ENCODE results near the gene HMCN1.

Gene HMCN1

GRCh38 chr1:186026946-186027345 lies 292.8 kb downstream of the HMCN1 start:
- H3K9me3 ChIP-seq (ENCODE audit: control insufficient read depth, low read length) = no peaks in the 10 kb centered on the region
- no peaks in the 10 kb centered on the region for H3K36me3 ChIP-seq (ENCODE audit: control insufficient read depth, insufficient read depth, low read length)
- no peak overlapping the region for H3K9ac ChIP-seq (ENCODE audit: low read length)
- H3K27me3 ChIP-seq (ENCODE audit: control insufficient read depth, insufficient read depth, low read length) = no peaks in the 10 kb centered on the region
- no peaks in the 10 kb centered on the region for H3K4me1 ChIP-seq (ENCODE audit: control insufficient read depth, insufficient read depth, low read length)
- no peak overlapping the region for H3K4me3 ChIP-seq (ENCODE audit: low read length)

DNA sequence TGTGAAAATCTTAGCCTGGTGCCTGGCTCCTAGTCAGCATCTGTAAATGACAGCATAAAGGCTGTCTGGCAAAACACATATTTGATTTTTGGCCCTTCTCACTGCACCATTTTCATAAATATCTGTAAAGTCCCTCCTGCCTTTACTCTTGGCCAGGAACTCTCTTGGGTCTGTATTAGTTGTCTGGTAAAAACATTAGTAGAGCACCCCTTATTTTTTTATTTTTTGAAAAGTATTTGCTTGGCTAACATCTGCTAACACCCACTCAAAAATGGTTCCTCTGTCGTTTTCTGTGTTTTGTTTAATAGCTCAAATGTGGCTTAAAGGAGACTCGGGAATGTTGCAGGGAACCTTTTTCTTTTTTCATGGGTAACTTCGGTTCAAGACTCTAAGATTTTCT lies 293.4 kb downstream of the HMCN1 start:
- no peaks in the 10 kb centered on the region for H3K27me3 ChIP-seq (ENCODE audit: control insufficient read depth, insufficient read depth, low read length)
- H3K9ac ChIP-seq (ENCODE audit: low read length) = no peak overlapping the region
- H3K4me3 ChIP-seq (ENCODE audit: low read length) = no peak overlapping the region
- no peaks in the 10 kb centered on the region for H3K4me1 ChIP-seq (ENCODE audit: control insufficient read depth, insufficient read depth, low read length)
- H3K9me3 ChIP-seq (ENCODE audit: control insufficient read depth, low read length) = no peaks in the 10 kb centered on the region
- no peaks in the 10 kb centered on the region for H3K36me3 ChIP-seq (ENCODE audit: control insufficient read depth, insufficient read depth, low read length)

GRCh38 chr1:186030453-186030852 lies 296.3 kb downstream of the HMCN1 start:
- no peaks in the 10 kb centered on the region for H3K4me1 ChIP-seq (ENCODE audit: control insufficient read depth, insufficient read depth, low read length)
- H3K27me3 ChIP-seq (ENCODE audit: control insufficient read depth, insufficient read depth, low read length) = no peaks in the 10 kb centered on the region
- H3K9me3 ChIP-seq (ENCODE audit: control insufficient read depth, low read length) = no peaks in the 10 kb centered on the region
- no peaks in the 10 kb centered on the region for H3K36me3 ChIP-seq (ENCODE audit: control insufficient read depth, insufficient read depth, low read length)
- H3K9ac ChIP-seq (ENCODE audit: low read length) = no peak overlapping the region
- H3K4me3 ChIP-seq (ENCODE audit: low read length) = no peak overlapping the region

DNA sequence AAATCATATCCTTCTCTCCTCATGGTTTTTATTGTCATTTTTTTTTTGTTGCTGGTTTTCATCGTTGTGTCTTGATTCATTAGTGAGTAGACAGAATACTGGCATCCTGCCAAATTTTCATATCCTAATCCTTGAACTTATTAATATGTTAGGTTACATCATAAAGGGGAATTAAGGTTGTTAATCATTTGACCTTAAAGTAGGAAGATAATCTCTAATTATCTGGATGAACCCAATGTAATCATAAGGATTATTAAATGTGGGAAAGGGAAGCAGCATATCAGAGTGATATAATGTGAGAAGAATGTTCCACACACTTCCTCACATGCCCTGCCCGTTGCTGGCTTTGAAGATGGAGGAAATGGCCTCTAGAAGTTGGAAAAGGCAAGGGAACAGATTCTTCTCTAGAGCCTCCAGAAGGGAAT lies 299.7 kb downstream of the HMCN1 start:
- no peaks in the 10 kb centered on the region for H3K9me3 ChIP-seq (ENCODE audit: control insufficient read depth, low read length)
- H3K9ac ChIP-seq (ENCODE audit: low read length) = no peak overlapping the region
- H3K27me3 ChIP-seq (ENCODE audit: control insufficient read depth, insufficient read depth, low read length) = no peaks in the 10 kb centered on the region

GRCh38 chr1:186042230-186042629 lies 308.0 kb downstream of the HMCN1 start:
- Histone ChIP-seq H3K27me3 (ENCODE audit: control insufficient read depth, insufficient read depth, low read length) (no peaks in the 10 kb centered on the region), H3K9me3 (ENCODE audit: control insufficient read depth, low read length) (no peaks in the 10 kb centered on the region), H3K36me3 (ENCODE audit: control insufficient read depth, insufficient read depth, low read length) (no peaks in the 10 kb centered on the region), H3K4me3 (ENCODE audit: low read length) (no peak overlapping the region), H3K9ac (ENCODE audit: low read length) (no peak overlapping the region), H3K4me1 (ENCODE audit: control insufficient read depth, insufficient read depth, low read length) (no peaks in the 10 kb centered on the region)

More for the DNA sequence above, 299.7 kb downstream of the HMCN1 start:
- no peaks in the 10 kb centered on the region for H3K36me3 ChIP-seq (ENCODE audit: control insufficient read depth, insufficient read depth, low read length)
- no peaks in the 10 kb centered on the region for H3K4me1 ChIP-seq (ENCODE audit: control insufficient read depth, insufficient read depth, low read length)
- no peak overlapping the region for H3K4me3 ChIP-seq (ENCODE audit: low read length)

DNA sequence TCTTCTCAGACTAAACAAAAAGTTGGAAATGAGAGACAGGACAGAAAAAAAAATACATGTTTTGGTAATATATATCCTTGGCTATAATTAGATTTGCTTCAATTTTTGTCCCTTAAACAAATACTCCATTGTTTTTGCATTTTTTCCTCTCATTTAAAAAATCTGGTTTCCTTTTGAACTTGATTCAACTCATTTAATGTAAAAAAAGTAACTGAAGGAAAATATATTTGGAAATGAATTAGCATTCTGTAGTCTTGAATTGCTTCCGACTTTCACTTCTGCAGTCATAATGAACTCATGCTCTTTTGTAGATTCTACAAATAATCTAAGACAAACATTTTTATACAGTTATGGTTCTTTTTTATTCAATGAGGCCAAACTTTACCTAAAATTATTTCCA lies 309.1 kb downstream of the HMCN1 start:
- Histone ChIP-seq H3K4me3 (ENCODE audit: low read length) (no peak overlapping the region), H3K36me3 (ENCODE audit: control insufficient read depth, insufficient read depth, low read length) (no peaks in the 10 kb centered on the region), H3K9me3 (ENCODE audit: control insufficient read depth, low read length) (no peaks in the 10 kb centered on the region), H3K27me3 (ENCODE audit: control insufficient read depth, insufficient read depth, low read length) (no peaks in the 10 kb centered on the region), H3K4me1 (ENCODE audit: control insufficient read depth, insufficient read depth, low read length) (no peaks in the 10 kb centered on the region), H3K9ac (ENCODE audit: low read length) (no peak overlapping the region)

DNA sequence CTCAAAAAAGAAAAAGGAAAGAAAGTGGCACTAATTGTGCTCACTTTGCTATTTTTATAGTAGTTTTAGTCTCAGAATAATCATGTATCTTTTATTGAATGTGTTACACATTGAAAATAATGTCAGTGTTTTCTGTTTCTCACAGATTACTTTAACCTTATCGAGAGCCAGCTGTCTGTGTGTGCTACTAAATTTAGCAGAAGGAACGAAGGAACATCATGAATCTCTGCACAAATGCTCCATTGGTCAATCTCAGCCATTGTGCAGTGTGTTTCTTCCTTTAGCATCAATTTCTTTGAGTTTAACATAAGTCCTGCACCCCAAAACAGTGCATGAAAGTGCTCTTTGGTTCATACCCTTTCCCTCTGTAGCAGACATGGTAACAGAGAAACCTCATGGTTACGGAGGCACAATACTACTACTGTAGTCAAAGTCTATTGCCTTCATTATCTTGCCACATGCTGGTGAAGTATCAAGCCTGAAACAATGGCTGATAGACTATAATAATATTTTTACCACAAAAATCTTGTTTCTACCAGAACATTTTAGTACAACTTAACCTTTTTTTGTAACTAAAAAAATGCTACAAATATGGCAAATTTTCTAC lies 310.0 kb downstream of the HMCN1 start:
- no peaks in the 10 kb centered on the region for H3K27me3 ChIP-seq (ENCODE audit: control insufficient read depth, insufficient read depth, low read length)
- no peaks in the 10 kb centered on the region for H3K4me1 ChIP-seq (ENCODE audit: control insufficient read depth, insufficient read depth, low read length)
- no peaks in the 10 kb centered on the region for H3K36me3 ChIP-seq (ENCODE audit: control insufficient read depth, insufficient read depth, low read length)
- H3K9me3 ChIP-seq (ENCODE audit: control insufficient read depth, low read length) = no peaks in the 10 kb centered on the region
- H3K9ac ChIP-seq (ENCODE audit: low read length) = no peak overlapping the region
- H3K4me3 ChIP-seq (ENCODE audit: low read length) = no peak overlapping the region

DNA sequence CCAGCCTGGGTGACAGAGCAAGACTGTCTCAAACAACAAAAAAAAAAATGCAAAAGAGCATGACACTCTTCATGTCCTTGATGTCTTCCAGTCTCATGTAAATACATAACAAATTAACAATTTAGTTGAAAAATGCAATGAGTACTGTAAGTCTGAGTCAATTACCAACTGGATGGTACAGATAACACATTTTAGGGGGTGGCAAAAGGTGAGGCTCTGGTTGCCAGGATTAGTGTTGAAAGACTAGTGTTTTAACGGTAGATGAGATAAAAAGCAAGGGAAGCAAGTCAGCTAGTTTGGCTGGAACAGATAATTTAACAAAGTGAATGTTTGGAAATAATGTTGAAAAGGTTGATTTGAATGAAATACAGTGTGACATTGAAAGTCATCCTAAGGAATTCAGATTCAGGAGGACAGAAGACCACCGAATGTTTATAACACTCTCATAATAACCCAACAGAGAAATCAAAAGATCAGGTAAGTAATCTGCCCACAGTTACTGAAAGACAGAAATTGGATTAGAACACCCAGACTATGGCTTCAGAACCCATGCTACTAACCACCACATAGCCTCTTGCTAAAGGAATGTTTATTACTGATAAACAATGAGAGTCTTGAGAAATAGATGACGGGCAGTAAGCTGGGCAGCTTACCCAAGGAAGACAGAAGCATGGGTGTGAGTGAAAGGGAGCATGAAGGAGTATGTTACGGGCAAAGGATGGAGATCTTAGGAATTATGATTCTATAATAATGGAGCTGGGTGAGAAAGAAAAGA lies 312.4 kb downstream of the HMCN1 start:
- H3K36me3 ChIP-seq (ENCODE audit: control insufficient read depth, insufficient read depth, low read length) = no peaks in the 10 kb centered on the region
- H3K4me1 ChIP-seq (ENCODE audit: control insufficient read depth, insufficient read depth, low read length) = no peaks in the 10 kb centered on the region
- H3K27me3 ChIP-seq (ENCODE audit: control insufficient read depth, insufficient read depth, low read length) = no peaks in the 10 kb centered on the region
- H3K9me3 ChIP-seq (ENCODE audit: control insufficient read depth, low read length) = no peaks in the 10 kb centered on the region
- H3K9ac ChIP-seq (ENCODE audit: low read length) = no peak overlapping the region
- H3K4me3 ChIP-seq (ENCODE audit: low read length) = no peak overlapping the region

- no peaks in the 10 kb centered on the region for H3K9me3 ChIP-seq (ENCODE audit: control insufficient read depth, low read length)
- H3K27me3 ChIP-seq (ENCODE audit: control insufficient read depth, insufficient read depth, low read length) = no peaks in the 10 kb centered on the region
- no peaks in the 10 kb centered on the region for H3K4me1 ChIP-seq (ENCODE audit: control insufficient read depth, insufficient read depth, low read length)
- no peaks in the 10 kb centered on the region for H3K36me3 ChIP-seq (ENCODE audit: control insufficient read depth, insufficient read depth, low read length)
- H3K4me3 ChIP-seq (ENCODE audit: low read length) = no peak overlapping the region
- no peak overlapping the region for H3K9ac ChIP-seq (ENCODE audit: low read length)
Observed at GRCh38 chr1:186050360-186050759, 316.2 kb downstream of the HMCN1 start.

DNA sequence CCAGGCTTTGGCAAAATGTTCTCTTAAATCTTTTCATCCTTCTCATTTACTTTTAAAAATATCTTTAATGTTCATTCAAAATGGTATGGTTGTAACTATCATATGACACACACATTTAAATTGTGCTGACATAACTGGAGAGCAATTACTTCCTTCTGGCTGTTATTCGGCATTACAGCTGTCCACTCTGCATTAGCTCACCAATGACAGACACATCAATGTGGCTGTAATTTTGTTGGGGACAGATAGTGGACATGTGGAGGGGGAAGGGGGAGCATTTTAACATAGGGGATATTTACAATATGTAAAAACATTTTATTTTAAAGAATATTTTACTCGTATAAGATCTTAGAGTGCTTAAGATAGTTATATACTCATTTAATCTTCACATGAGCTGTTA lies 319.8 kb downstream of the HMCN1 start:
- Histone ChIP-seq H3K27me3 (ENCODE audit: control insufficient read depth, insufficient read depth, low read length) (no peaks in the 10 kb centered on the region), H3K36me3 (ENCODE audit: control insufficient read depth, insufficient read depth, low read length) (no peaks in the 10 kb centered on the region), H3K9me3 (ENCODE audit: control insufficient read depth, low read length) (no peaks in the 10 kb centered on the region), H3K9ac (ENCODE audit: low read length) (no peak overlapping the region), H3K4me1 (ENCODE audit: control insufficient read depth, insufficient read depth, low read length) (no peaks in the 10 kb centered on the region), H3K4me3 (ENCODE audit: low read length) (no peak overlapping the region)

GRCh38 chr1:186054932-186055331 lies 320.7 kb downstream of the HMCN1 start:
- no peaks in the 10 kb centered on the region for H3K27me3 ChIP-seq (ENCODE audit: control insufficient read depth, insufficient read depth, low read length)
- H3K9me3 ChIP-seq (ENCODE audit: control insufficient read depth, low read length) = no peaks in the 10 kb centered on the region
- H3K9ac ChIP-seq (ENCODE audit: low read length) = no peak overlapping the region
- H3K4me1 ChIP-seq (ENCODE audit: control insufficient read depth, insufficient read depth, low read length) = no peaks in the 10 kb centered on the region
- H3K36me3 ChIP-seq (ENCODE audit: control insufficient read depth, insufficient read depth, low read length) = no peaks in the 10 kb centered on the region
- H3K4me3 ChIP-seq (ENCODE audit: low read length) = no peak overlapping the region

GRCh38 chr1:186055846-186056245 lies 321.7 kb downstream of the HMCN1 start:
- Histone ChIP-seq H3K36me3 (ENCODE audit: control insufficient read depth, insufficient read depth, low read length) (no peaks in the 10 kb centered on the region), H3K4me3 (ENCODE audit: low read length) (no peak overlapping the region), H3K4me1 (ENCODE audit: control insufficient read depth, insufficient read depth, low read length) (no peaks in the 10 kb centered on the region), H3K9me3 (ENCODE audit: control insufficient read depth, low read length) (no peaks in the 10 kb centered on the region), H3K9ac (ENCODE audit: low read length) (no peak overlapping the region), H3K27me3 (ENCODE audit: control insufficient read depth, insufficient read depth, low read length) (no peaks in the 10 kb centered on the region)
